NK-92 (cell line): ENCODE measurements around the gene HERC3.

Source experiments
- DNase-seq: peaks from one replicate; lab custom pipeline; 2025; ENCODE audit not compliant: unreplicated experiment; lab: John Stamatoyannopoulos, UW

The HERC3 gene

GRCh38 chr4:88713782-88714181 lies 121.5 kb downstream of the HERC3 start:
- DNase-seq = no peak

- DNase-seq = no peak
Measured at GRCh38 chr4:88718098-88718497, 125.8 kb downstream of the HERC3 start.

- no peak for DNase-seq
Measured at GRCh38 chr4:88719381-88719780, 127.1 kb downstream of the HERC3 start.

GRCh38 chr4:88720451-88721428 lies 128.5 kb downstream of the HERC3 start:
- no peak for DNase-seq

- no peak for DNase-seq
Measured at GRCh38 chr4:88722276-88722780, 130.0 kb downstream of the HERC3 start.

DNA sequence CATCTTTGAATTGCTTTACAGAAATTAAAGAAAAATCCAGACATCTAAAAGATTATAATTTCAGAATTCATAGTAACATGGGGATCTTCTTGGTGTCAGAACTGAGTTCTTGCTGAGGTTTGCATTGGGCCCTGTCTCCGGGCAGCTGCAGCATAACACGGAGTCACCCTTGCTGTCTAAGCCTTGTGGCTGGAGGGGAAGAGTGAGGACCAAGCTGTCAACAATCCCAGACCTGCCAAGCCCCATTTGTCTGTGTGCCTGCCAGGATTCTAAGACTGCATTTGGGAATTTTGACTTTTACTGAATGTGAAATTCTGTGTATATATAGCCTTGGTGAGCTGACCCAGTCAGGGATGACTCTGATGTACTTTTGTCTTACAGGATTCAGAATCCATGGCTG lies 130.5 kb downstream of the HERC3 start:
- no peak for DNase-seq

- no peak for DNase-seq
Measured at GRCh38 chr4:88724406-88724805, 132.1 kb downstream of the HERC3 start.

DNA sequence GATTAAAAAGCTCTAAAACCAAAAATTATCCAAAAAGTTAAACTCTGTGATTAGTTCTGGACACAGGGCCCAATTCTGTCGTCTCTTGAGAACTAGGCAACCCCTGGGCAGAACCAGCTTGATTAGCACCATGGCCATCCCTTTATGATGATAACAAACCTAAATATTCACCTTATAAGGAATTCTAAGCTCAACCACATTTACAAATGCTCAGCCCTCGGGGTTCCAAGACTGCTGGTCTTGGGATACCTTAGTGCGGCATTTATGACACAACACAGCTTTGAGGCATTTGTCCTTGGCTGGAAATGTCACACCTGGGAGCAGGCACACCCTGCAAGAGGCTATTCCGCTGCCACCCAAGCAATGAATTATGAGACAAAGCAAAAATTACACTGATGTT lies 132.9 kb downstream of the HERC3 start:
- DNase-seq = no peak

- no peak for DNase-seq
Measured at GRCh38 chr4:88725986-88726385, 133.7 kb downstream of the HERC3 start.

GRCh38 chr4:88728146-88728545 lies 135.9 kb downstream of the HERC3 start:
- DNase-seq = no peak

- no peak for DNase-seq
Measured at GRCh38 chr4:88729146-88729760, 137.0 kb downstream of the HERC3 start.

GRCh38 chr4:88730811-88731210 lies 138.5 kb downstream of the HERC3 start:
- no peak for DNase-seq

GRCh38 chr4:88731381-88731780 lies 139.1 kb downstream of the HERC3 start:
- DNase-seq = no peak

DNA sequence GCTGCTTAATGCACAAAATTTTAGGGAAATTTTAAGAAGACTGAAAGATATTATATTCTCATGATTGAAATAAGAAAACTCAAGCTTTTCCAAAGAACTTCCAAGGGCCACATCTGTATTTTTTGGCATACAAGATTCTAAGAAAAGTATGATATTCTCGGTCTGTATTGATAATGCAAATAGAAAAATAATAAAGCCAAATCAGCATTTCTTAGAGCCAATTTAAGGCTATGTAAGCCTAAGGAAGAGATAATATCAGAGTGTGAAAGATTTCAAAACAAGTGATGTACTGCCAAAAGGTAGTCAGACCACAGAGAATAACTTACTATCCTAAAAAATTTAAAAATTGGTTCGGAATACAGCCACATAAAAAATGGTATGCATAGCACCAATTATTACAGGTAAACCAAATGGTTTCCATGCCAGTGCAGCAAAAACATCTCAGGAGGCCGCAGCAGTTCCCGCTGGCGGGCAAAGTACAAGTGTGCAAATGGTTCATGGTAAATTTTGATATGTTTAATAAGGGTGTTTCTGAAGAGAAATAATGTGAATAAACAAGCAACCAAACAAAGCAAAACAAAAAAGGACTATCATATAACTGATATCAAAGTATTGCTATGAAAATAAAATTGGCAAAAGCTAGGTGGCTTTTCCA lies 140.6 kb downstream of the HERC3 start:
- no peak for DNase-seq

GRCh38 chr4:88734403-88734949 lies 142.2 kb downstream of the HERC3 start:
- no peak for DNase-seq

DNA sequence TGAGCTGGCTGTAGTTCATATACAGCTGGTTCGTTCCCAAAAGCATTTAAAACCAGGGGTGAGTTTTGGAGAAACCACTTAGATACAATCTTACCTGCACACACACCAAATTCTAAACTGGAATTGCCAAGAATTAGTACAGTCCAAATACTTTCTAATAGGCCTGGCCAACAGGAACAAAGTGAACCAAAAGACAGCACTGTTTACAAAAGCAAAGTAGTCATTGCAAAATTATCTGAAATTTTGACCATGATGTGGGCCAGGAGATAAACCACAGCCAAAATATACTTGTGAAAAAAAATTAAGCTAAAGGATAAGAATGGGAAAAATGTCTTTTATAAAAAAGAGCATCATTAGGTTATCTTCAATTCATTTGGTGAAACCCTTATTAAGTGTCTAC lies 143.3 kb downstream of the HERC3 start:
- DNase-seq = no peak

- DNase-seq = no peak
Measured at GRCh38 chr4:88736264-88736663, 144.0 kb downstream of the HERC3 start.

GRCh38 chr4:88737307-88737941 lies 145.1 kb downstream of the HERC3 start:
- no peak for DNase-seq

DNA sequence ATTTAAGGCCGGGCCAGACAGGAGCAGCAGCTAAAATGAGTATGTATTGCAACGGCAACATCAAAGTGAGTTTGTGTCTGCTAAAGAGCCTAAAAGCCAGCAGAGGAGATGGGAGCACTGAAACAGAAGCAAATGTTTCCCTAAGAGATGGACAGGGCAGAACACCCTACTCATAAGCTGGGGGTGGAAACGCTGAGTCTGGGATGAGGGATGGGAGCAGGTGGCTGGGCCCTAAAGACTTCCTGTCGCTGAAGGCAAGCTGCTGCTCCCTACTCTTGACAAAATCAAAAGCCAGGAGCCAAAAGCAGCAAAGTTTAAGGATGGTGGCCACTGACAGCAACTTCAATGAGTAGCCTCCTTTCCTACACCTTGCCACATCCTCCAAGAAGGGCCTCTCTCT lies 145.9 kb downstream of the HERC3 start:
- no peak for DNase-seq

- no peak for DNase-seq
Measured at GRCh38 chr4:88742561-88742960, 150.3 kb downstream of the HERC3 start.

GRCh38 chr4:88743696-88744095 lies 151.4 kb downstream of the HERC3 start:
- DNase-seq = no peak
